ENCODE data around the gene MAPKAPK3.

MAPKAPK3 gene

GRCh38 chr3:50617096-50617791 is at the start of gene MAPKAPK3:
Gene MAPKAPK3, plus strand, starts transcription at chr3:50617151. Its CDS starts 415 bp downstream, at chr3:50617566.
- H3K4me1 Mint-ChIP-seq = peaks cover 71% of the 10 kb centered on the region
- no peaks in the 10 kb centered on the region for H3K27me3 Mint-ChIP-seq
- peak within 1 kb of the TSS; percentile 84 for H3K4me3 Mint-ChIP-seq
- H3K36me3 Mint-ChIP-seq (ENCODE audit: low read depth) = peaks cover 36% of the 10 kb centered on the region
- no peaks in the 10 kb centered on the region for H3K9me3 Mint-ChIP-seq
- peak; percentile 49 for DNase-seq
- peak; percentile 0 for ATAC-seq
- H3K27ac Mint-ChIP-seq = peak within 1 kb of the TSS; percentile 90

GRCh38 chr3:50567386-50568167 is 49.4 kb upstream of the MAPKAPK3 start, which contains the start of gene C3orf18:
Gene C3orf18, minus strand, starts transcription at chr3:50567747. Its CDS starts 2,048 bp downstream, at chr3:50565699.
- Mint-ChIP-seq H3K27ac (peak within 1 kb of the TSS; percentile 95), H3K9me3 (no peaks in the 10 kb centered on the region), H3K4me1 (peaks cover 46% of the 10 kb centered on the region), H3K4me3 (peak within 1 kb of the TSS; percentile 98), H3K27me3 (no peaks in the 10 kb centered on the region), H3K36me3 (ENCODE audit: low read depth) (peaks cover 21% of the 10 kb centered on the region)
- DNase-seq (peak; percentile 96), ATAC-seq (peak; percentile 82)

GRCh38 chr3:50568947-50569749 is 47.8 kb upstream of the MAPKAPK3 start, which contains the start of gene HEMK1:
Gene HEMK1, plus strand, starts transcription at chr3:50569522. Its CDS starts 1,583 bp downstream, at chr3:50571105.
- no peaks in the 10 kb centered on the region for H3K9me3 Mint-ChIP-seq
- H3K36me3 Mint-ChIP-seq (ENCODE audit: low read depth) = peaks cover 31% of the 10 kb centered on the region
- H3K4me1 Mint-ChIP-seq = peaks cover 57% of the 10 kb centered on the region
- DNase-seq = peak; percentile 98
- peaks cover 3% of the 10 kb centered on the region for H3K27me3 Mint-ChIP-seq
- peak within 1 kb of the TSS; percentile 98 for H3K4me3 Mint-ChIP-seq
- H3K27ac Mint-ChIP-seq = peak within 1 kb of the TSS; percentile 95
- ATAC-seq = peak; percentile 28

- peaks cover 3% of the 10 kb centered on the region for H3K27me3 Mint-ChIP-seq
- no peaks in the 10 kb centered on the region for H3K9me3 Mint-ChIP-seq
- ATAC-seq = no peak
- peak overlapping the region; percentile 98 for H3K4me3 Mint-ChIP-seq
- no peak for DNase-seq
- H3K4me1 Mint-ChIP-seq = peaks cover 73% of the 10 kb centered on the region
- peak overlapping the region; percentile 95 for H3K27ac Mint-ChIP-seq
- peaks cover 37% of the 10 kb centered on the region for H3K36me3 Mint-ChIP-seq (ENCODE audit: low read depth)
These were observed 46.3 kb upstream of the MAPKAPK3 start for GRCh38 chr3:50570508-50571279.

- H3K27me3 Mint-ChIP-seq = peaks cover 3% of the 10 kb centered on the region
- H3K27ac Mint-ChIP-seq = peak overlapping the region; percentile 95
- DNase-seq (no peak), ATAC-seq (no peak)
- H3K9me3 Mint-ChIP-seq = no peaks in the 10 kb centered on the region
- peak overlapping the region; percentile 98 for H3K4me3 Mint-ChIP-seq
- peaks cover 78% of the 10 kb centered on the region for H3K4me1 Mint-ChIP-seq
- H3K36me3 Mint-ChIP-seq (ENCODE audit: low read depth) = peaks cover 45% of the 10 kb centered on the region
These were observed 45.5 kb upstream of the MAPKAPK3 start for GRCh38 chr3:50571486-50571885.

- peaks cover 74% of the 10 kb centered on the region for H3K4me1 Mint-ChIP-seq
- H3K9me3 Mint-ChIP-seq = no peaks in the 10 kb centered on the region
- peak; percentile 17 for ATAC-seq
- DNase-seq = peak; percentile 86
- H3K4me3 Mint-ChIP-seq = peak overlapping the region; percentile 98
- H3K27ac Mint-ChIP-seq = peak overlapping the region; percentile 95
- H3K36me3 Mint-ChIP-seq (ENCODE audit: low read depth) = peaks cover 48% of the 10 kb centered on the region
- peaks cover 3% of the 10 kb centered on the region for H3K27me3 Mint-ChIP-seq
These were observed 44.8 kb upstream of the MAPKAPK3 start for GRCh38 chr3:50572158-50572557.

GRCh38 chr3:50572801-50573371 is 44.1 kb upstream of the MAPKAPK3 start:
- peaks cover 76% of the 10 kb centered on the region for H3K4me1 Mint-ChIP-seq
- peaks cover 55% of the 10 kb centered on the region for H3K36me3 Mint-ChIP-seq (ENCODE audit: low read depth)

GRCh38 chr3:50573566-50574443 is 43.1 kb upstream of the MAPKAPK3 start:
- Mint-ChIP-seq H3K27ac (peak overlapping the region; percentile 95), H3K4me3 (peak overlapping the region; percentile 98), H3K27me3 (peaks cover 3% of the 10 kb centered on the region), H3K4me1 (peaks cover 75% of the 10 kb centered on the region), H3K9me3 (no peaks in the 10 kb centered on the region), H3K36me3 (ENCODE audit: low read depth) (peaks cover 60% of the 10 kb centered on the region)
- DNase-seq = peak; percentile 78
- ATAC-seq = peak; percentile 63

More at GRCh38 chr3:50572801-50573371, 44.1 kb upstream of the MAPKAPK3 start:
- DNase-seq (peak; percentile 69), ATAC-seq (peak; percentile 11)
- peaks cover 3% of the 10 kb centered on the region for H3K27me3 Mint-ChIP-seq
- H3K4me3 Mint-ChIP-seq = peak overlapping the region; percentile 98
- no peaks in the 10 kb centered on the region for H3K9me3 Mint-ChIP-seq
- peak overlapping the region; percentile 95 for H3K27ac Mint-ChIP-seq

GRCh38 chr3:50574444-50574831 is 42.5 kb upstream of the MAPKAPK3 start:
- peaks cover 61% of the 10 kb centered on the region for H3K36me3 Mint-ChIP-seq (ENCODE audit: low read depth)
- no peaks in the 10 kb centered on the region for H3K9me3 Mint-ChIP-seq
- peak overlapping the region; percentile 98 for H3K4me3 Mint-ChIP-seq
- peaks cover 75% of the 10 kb centered on the region for H3K4me1 Mint-ChIP-seq
- DNase-seq (peak; percentile 56), ATAC-seq (peak; percentile 9)
- H3K27ac Mint-ChIP-seq = peak overlapping the region; percentile 95
- H3K27me3 Mint-ChIP-seq = peaks cover 3% of the 10 kb centered on the region

GRCh38 chr3:50575372-50575771 is 41.6 kb upstream of the MAPKAPK3 start:
- Mint-ChIP-seq H3K4me1 (peaks cover 74% of the 10 kb centered on the region), H3K27ac (peak overlapping the region; percentile 95), H3K36me3 (ENCODE audit: low read depth) (peaks cover 58% of the 10 kb centered on the region), H3K4me3 (no peak overlapping the region), H3K9me3 (no peaks in the 10 kb centered on the region), H3K27me3 (peaks cover 3% of the 10 kb centered on the region)
- ATAC-seq = no peak
- no peak for DNase-seq

GRCh38 chr3:50577348-50577747 is 39.6 kb upstream of the MAPKAPK3 start:
- peaks cover 62% of the 10 kb centered on the region for H3K36me3 Mint-ChIP-seq (ENCODE audit: low read depth)
- no peak overlapping the region for H3K27ac Mint-ChIP-seq
- H3K9me3 Mint-ChIP-seq = no peaks in the 10 kb centered on the region
- peaks cover 64% of the 10 kb centered on the region for H3K4me1 Mint-ChIP-seq
- DNase-seq = no peak
- peaks cover 3% of the 10 kb centered on the region for H3K27me3 Mint-ChIP-seq
- no peak for ATAC-seq
- no peak overlapping the region for H3K4me3 Mint-ChIP-seq

GRCh38 chr3:50580683-50581458 is 36.1 kb upstream of the MAPKAPK3 start:
- Mint-ChIP-seq H3K9me3 (no peaks in the 10 kb centered on the region), H3K4me3 (no peak overlapping the region), H3K4me1 (peaks cover 53% of the 10 kb centered on the region), H3K36me3 (ENCODE audit: low read depth) (peaks cover 64% of the 10 kb centered on the region), H3K27me3 (no peaks in the 10 kb centered on the region), H3K27ac (no peak overlapping the region)
- no peak for ATAC-seq
- DNase-seq = no peak

Data from activated naive CD8-positive, alpha-beta T cell treated with anti-CD3 and anti-CD28 coated beads, Interleukin-2, amount 50 U/mL, for 24 hours (primary cell).